GM18511 (cell line): ENCODE results near the gene GOLGA7B.

ENCODE experiments used
- ATAC-seq: cut with Tn5 transposase; IDR thresholded peaks from one replicate; pipeline ENCODE4 v1.9.1; 2021; ENCODE audit warnings: mild to moderate bottlenecking, moderate library complexity; ENCODE audit not compliant: unreplicated experiment

Gene GOLGA7B

GRCh38 chr10:97891497-97892167 is 42.0 kb downstream of the GOLGA7B start:
- no peak for ATAC-seq

GRCh38 chr10:97892506-97892905 is 42.9 kb downstream of the GOLGA7B start:
- no peak for ATAC-seq

GRCh38 chr10:97892939-97893338 is 43.3 kb downstream of the GOLGA7B start:
- ATAC-seq = no peak

GRCh38 chr10:97894092-97894491 is 44.4 kb downstream of the GOLGA7B start:
- no peak for ATAC-seq

GRCh38 chr10:97895084-97895483 is 45.4 kb downstream of the GOLGA7B start:
- ATAC-seq = no peak

- ATAC-seq = no peak
Measured at GRCh38 chr10:97895915-97896314, 46.3 kb downstream of the GOLGA7B start.

- no peak for ATAC-seq
Measured at GRCh38 chr10:97896756-97897358, 47.2 kb downstream of the GOLGA7B start.

- no peak for ATAC-seq
Measured at GRCh38 chr10:97898429-97898828, 48.8 kb downstream of the GOLGA7B start.

GRCh38 chr10:97901381-97901780 is 51.7 kb downstream of the GOLGA7B start:
- ATAC-seq = no peak

- ATAC-seq = no peak
Measured at GRCh38 chr10:97903128-97904017, 53.7 kb downstream of the GOLGA7B start.

GRCh38 chr10:97904018-97904381 is 54.4 kb downstream of the GOLGA7B start:
- no peak for ATAC-seq

- ATAC-seq = no peak
Measured at GRCh38 chr10:97904576-97904975, 54.9 kb downstream of the GOLGA7B start.

- ATAC-seq = no peak
Measured at GRCh38 chr10:97905276-97905675, 55.6 kb downstream of the GOLGA7B start.

GRCh38 chr10:97907211-97907610 is 57.6 kb downstream of the GOLGA7B start:
- ATAC-seq = no peak

- ATAC-seq = no peak
Measured at GRCh38 chr10:97907830-97908229, 58.2 kb downstream of the GOLGA7B start.

GRCh38 chr10:97910661-97911060 is 61.0 kb downstream of the GOLGA7B start:
- ATAC-seq = no peak

- no peak for ATAC-seq
Measured at GRCh38 chr10:97911217-97911616, 61.6 kb downstream of the GOLGA7B start.

GRCh38 chr10:97913193-97913592 is 63.5 kb downstream of the GOLGA7B start:
- no peak for ATAC-seq

- no peak for ATAC-seq
Measured at GRCh38 chr10:97913614-97914013, 64.0 kb downstream of the GOLGA7B start.

- no peak for ATAC-seq
Measured at GRCh38 chr10:97914171-97914836, 64.7 kb downstream of the GOLGA7B start.

- peak; percentile 80 for ATAC-seq
Measured at GRCh38 chr10:97914837-97915211, 65.2 kb downstream of the GOLGA7B start.
